Smooth muscle cell (in vitro differentiated cells): ENCODE data around the gene PHC2. TPM values are rescaled to one million over a fixed set of nuclear protein-coding genes. Genes with fewer than 3 reads are reported as not detected.

Experiments used
- DNase-seq: peaks from one replicate; lab custom pipeline; 2025; ENCODE audit not compliant: unreplicated experiment; lab: John Stamatoyannopoulos, UW
- H2AFZ ChIP-seq: fragments of 200-600 bp; sonication (generic); 2 replicates; pipeline ENCODE4 v1.6.0; 2016; ENCODE audit warnings: antibody characterized with exemption, low read depth, mild to moderate bottlenecking
- H3F3A ChIP-seq: fragments of 200-600 bp; sonication (generic); 2 replicates; pipeline ENCODE4 v1.6.0; 2017; ENCODE audit warnings: antibody characterized with exemption, low read depth
- H3K27ac ChIP-seq: fragments of 200-600 bp; sonication (generic); 2 replicates; pipeline ENCODE4 v1.5.1; 2016; ENCODE audit warnings: low read depth, mild to moderate bottlenecking
- H3K27me3 ChIP-seq: fragments of 200-600 bp; sonication (generic); 2 replicates; pipeline ENCODE4 v1.6.1; 2016; ENCODE audit warnings: low read depth, mild to moderate bottlenecking
- H3K36me3 ChIP-seq: fragments of 200-600 bp; sonication (generic); 2 replicates; pipeline ENCODE4 v1.5.1; 2016; ENCODE audit warnings: low read depth
- H3K4me1 ChIP-seq: fragments of 200-600 bp; sonication (generic); 2 replicates; pipeline ENCODE4 v1.5.1; 2016; ENCODE audit warnings: low read depth
- H3K4me2 ChIP-seq: fragments of 200-600 bp; sonication (generic); 2 replicates; pipeline ENCODE4 v1.6.0; 2016; ENCODE audit warnings: mild to moderate bottlenecking
- H3K4me3 ChIP-seq: fragments of 200-600 bp; sonication (generic); 2 replicates; pipeline ENCODE4 v1.5.1; 2016; ENCODE audit warnings: mild to moderate bottlenecking
- H3K79me2 ChIP-seq: fragments of 200-600 bp; sonication (generic); 2 replicates; pipeline ENCODE4 v1.6.0; 2016; ENCODE audit warnings: low read depth, mild to moderate bottlenecking
- H3K9ac ChIP-seq: fragments of 200-600 bp; sonication (generic); 2 replicates; pipeline ENCODE4 v1.6.0; 2016; ENCODE audit warnings: low read depth
- H3K9me3 ChIP-seq: fragments of 200-600 bp; sonication (generic); replicated peaks from 2 replicates; pipeline ENCODE4 v1.5.1; 2016; ENCODE audit warnings: low read depth
- H4K20me1 ChIP-seq: fragments of 200-600 bp; sonication (generic); 2 replicates; pipeline ENCODE4 v1.6.0; 2016; ENCODE audit warnings: low read depth
- CTCF ChIP-seq: fragments of 200-600 bp; sonication (generic); IDR thresholded peaks from 2 replicates; pipeline ENCODE4 v1.5.1; 2017; ENCODE audit warnings: borderline replicate concordance, mild to moderate bottlenecking, antibody characterized with exemption; ENCODE audit not compliant: insufficient read depth, poor library complexity, severe bottlenecking
- WGBS: methylation state at CpG from one replicate; pipeline ENCODE4 v1.1.7; 2016; ENCODE audit warnings: low lambda C conversion rate; 5-methylcytosine and 5-hydroxymethylcytosine counted together
- polyA plus RNA-seq: library from polyadenylated mRNA; unstranded; fragments of >200 nt; fragmentation: Nextera tagmentation; extraction: Ambion mirVana; gene quantifications from 2 replicates; pipeline ENCODE4 v1.2.1, GENCODE V29; 2016
- total RNA-seq: library from RNA; depleted of rRNA; stranded (reverse); fragments of >200 nt; gene quantifications from 2 replicates; pipeline ENCODE4 v1.2.3, GENCODE V29; 2014

PHC2 gene
- total and polyA plus RNA-seq, 2 experiments from 2014 or later = 42.4 to 109 TPM

- no peak overlapping the region for H3K9ac ChIP-seq
- H3K79me2 ChIP-seq = peaks cover 13% of the 10 kb centered on the region
- no peaks in the 10 kb centered on the region for H3F3A ChIP-seq
- no peaks in the 10 kb centered on the region for H3K36me3 ChIP-seq
- 100% methylated on average over 2 of the region's 2 CpGs for WGBS
- H3K9me3 ChIP-seq = no peaks in the 10 kb centered on the region
- DNase-seq = no peak
- no peaks in the 10 kb centered on the region for H3K27me3 ChIP-seq
- no peaks in the 10 kb centered on the region for H4K20me1 ChIP-seq
- H3K4me3 ChIP-seq = no peak overlapping the region
- no peak overlapping the region for H3K4me2 ChIP-seq
- TF ChIP-seq CTCF = no peak
- no peak overlapping the region for H2AFZ ChIP-seq
- H3K27ac ChIP-seq = no peak overlapping the region
- peaks cover 6% of the 10 kb centered on the region for H3K4me1 ChIP-seq
Observed at GRCh38 chr1:33469691-33470090, 38.8 kb upstream of the PHC2 start.

- no peak for TF ChIP-seq CTCF
- no peak overlapping the region for H2AFZ ChIP-seq
- WGBS = 100% methylated on average over 3 of the region's 3 CpGs
Observed at GRCh38 chr1:33468967-33469366, 38.1 kb upstream of the PHC2 start.

GRCh38 chr1:33468531-33468930 lies 37.6 kb upstream of the PHC2 start:
- no peaks in the 10 kb centered on the region for H3K27me3 ChIP-seq
- H3K4me2 ChIP-seq = no peak overlapping the region
- no peak for DNase-seq
- H2AFZ ChIP-seq = no peak overlapping the region
- no peaks in the 10 kb centered on the region for H3K36me3 ChIP-seq
- no peak overlapping the region for H3K4me3 ChIP-seq
- 70% methylated on average over 4 of the region's 4 CpGs for WGBS
- H3K9me3 ChIP-seq = no peaks in the 10 kb centered on the region
- H3K27ac ChIP-seq = no peak overlapping the region
- no peaks in the 10 kb centered on the region for H3F3A ChIP-seq
- H3K9ac ChIP-seq = no peak overlapping the region
- peaks cover 6% of the 10 kb centered on the region for H3K4me1 ChIP-seq
- peaks cover 6% of the 10 kb centered on the region for H3K79me2 ChIP-seq
- H4K20me1 ChIP-seq = no peaks in the 10 kb centered on the region
- no peak for TF ChIP-seq CTCF

More at GRCh38 chr1:33468967-33469366, 38.1 kb upstream of the PHC2 start:
- Histone ChIP-seq H3F3A (no peaks in the 10 kb centered on the region), H3K27ac (no peak overlapping the region), H3K36me3 (no peaks in the 10 kb centered on the region), H3K27me3 (no peaks in the 10 kb centered on the region), H3K9me3 (no peaks in the 10 kb centered on the region), H3K4me2 (no peak overlapping the region), H3K4me3 (no peak overlapping the region), H3K9ac (no peak overlapping the region), H3K4me1 (peaks cover 6% of the 10 kb centered on the region), H4K20me1 (no peaks in the 10 kb centered on the region), H3K79me2 (peaks cover 10% of the 10 kb centered on the region)
- no peak for DNase-seq

GRCh38 chr1:33468011-33468410 lies 37.1 kb upstream of the PHC2 start:
- H3K79me2 ChIP-seq = peaks cover 2% of the 10 kb centered on the region
- H4K20me1 ChIP-seq = no peaks in the 10 kb centered on the region
- no peak overlapping the region for H3K4me3 ChIP-seq
- H3K27me3 ChIP-seq = no peaks in the 10 kb centered on the region
- 98% methylated on average over 4 of the region's 4 CpGs for WGBS
- TF ChIP-seq CTCF = no peak
- no peak overlapping the region for H3K4me2 ChIP-seq
- peaks cover under 1% of the 10 kb centered on the region for H3K4me1 ChIP-seq
- H3K36me3 ChIP-seq = no peaks in the 10 kb centered on the region
- no peaks in the 10 kb centered on the region for H3F3A ChIP-seq
- DNase-seq = no peak
- H3K9me3 ChIP-seq = no peaks in the 10 kb centered on the region
- H3K27ac ChIP-seq = no peak overlapping the region
- no peak overlapping the region for H3K9ac ChIP-seq
- H2AFZ ChIP-seq = no peak overlapping the region
